HG03135 (cell line): ENCODE results near the gene RNF38.
"Not testable (repeated sequence)": the region's sequence is repeated elsewhere in the genome, so short reads cannot be mapped to it uniquely, and the experiment has no call there.

Experiments used
- ATAC-seq: cut with Tn5 transposase; IDR thresholded peaks from one replicate; pipeline ENCODE4 v1.9.1; 2021; ENCODE audit warnings: mild to moderate bottlenecking, moderate library complexity; ENCODE audit not compliant: unreplicated experiment

RNF38 gene

DNA sequence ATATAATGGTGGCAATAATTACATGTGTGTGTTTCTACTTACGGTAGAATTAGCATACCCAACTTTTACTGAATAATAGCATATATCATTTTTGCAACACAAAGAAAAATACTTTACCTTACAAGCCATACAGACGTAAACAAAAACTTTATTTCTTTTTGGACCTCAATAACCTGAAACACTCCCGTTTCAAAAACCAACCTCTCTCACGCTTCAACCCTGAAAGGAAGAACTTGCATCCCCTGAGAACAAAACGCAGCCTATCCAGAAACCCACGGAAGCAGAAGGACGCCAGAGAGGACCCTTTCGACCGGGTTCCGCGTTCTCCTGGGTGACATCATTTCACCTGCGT lies at the start of gene RNF38:
TSS of gene RNF38 (minus strand) at position 290 of the 352 bp plus-strand sequence. CDS start at position 129, 161 bp downstream.
- ATAC-seq, result no peak

DNA sequence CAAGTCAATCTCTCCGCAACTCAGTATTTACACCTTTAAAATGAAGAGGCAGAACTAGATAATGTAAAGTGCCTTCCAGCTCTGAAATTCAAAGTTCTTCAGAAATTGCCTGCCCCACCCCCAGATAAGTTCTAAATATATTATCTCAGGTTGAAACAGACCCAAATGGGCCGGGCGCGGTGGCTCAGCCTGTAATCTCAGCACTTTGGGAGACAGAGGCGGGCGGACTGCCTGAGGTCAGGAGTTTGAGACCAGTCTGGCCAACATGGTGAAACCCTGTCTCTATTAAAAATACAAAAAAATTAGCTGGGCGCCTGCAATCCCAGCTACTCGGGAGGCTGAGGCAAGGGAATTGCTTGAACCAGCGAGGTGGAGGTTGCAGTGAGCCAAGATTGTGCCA lies 48.5 kb upstream of the RNF38 start:
- ATAC-seq, result not testable (repeated sequence)

DNA sequence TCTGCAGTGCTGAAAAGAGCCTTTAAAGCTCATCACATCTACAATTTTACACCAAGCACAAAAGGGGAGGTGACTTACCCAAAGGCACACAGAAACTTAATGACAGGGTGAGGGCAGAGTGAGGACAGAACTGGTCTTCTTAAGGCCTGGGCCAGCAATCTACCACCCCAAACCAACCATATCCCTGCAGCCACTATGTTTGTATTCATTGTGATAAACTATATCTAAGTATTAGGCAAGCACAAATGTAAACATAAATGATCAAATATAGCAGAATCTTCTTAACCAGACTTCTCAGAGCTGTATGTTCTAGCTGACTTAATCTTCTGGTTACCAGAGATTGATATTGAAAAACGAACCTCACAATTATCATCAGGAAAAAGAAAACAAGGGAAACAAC lies 47.9 kb upstream of the RNF38 start:
- ATAC-seq, result no peak

DNA sequence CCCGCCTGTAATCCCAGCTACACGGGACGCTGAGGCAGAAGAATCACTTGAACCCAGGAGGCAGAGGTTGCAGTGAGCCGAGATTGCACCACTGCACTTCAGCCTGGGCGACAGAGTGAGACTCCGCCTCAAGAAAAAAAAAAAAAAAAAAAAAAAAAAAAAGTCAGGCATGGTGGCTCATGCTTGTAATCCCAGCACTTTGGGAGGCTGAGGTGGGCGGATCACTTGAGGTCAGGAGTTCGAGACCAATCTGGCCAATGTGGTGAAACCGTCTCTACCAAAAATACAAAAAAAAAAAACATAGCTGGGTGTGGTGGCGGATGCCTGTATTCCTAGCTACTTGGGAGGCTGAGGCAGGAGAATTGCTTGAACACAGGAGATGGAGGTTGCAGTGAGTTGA lies 46.6 kb upstream of the RNF38 start:
- ATAC-seq, result not testable (repeated sequence)

DNA sequence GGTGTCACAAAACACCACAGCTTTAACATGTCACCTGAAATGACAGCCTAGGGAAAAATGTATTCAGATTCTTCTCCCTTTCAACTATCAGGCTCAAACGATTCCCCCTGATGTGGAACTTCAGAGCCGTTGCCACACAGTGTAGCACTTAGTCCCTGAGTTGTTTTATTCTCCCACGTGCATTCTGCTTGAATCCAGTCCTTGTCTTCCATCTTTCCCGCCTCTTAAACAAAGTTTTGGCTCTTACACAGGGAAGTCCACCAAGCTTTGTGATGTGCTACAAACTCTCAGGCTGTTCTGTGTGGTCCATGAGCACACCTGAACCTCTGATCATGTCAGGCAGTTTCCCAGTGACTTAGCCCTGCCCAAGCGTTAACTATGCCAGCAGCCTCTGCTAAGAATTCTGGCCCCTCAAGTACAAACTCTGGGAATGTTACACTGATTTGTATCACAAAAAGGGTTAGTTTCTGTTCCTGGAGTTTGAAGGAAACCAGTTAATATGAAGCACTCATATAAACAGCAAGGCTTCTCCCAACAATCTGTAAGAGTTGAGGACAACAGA lies 45.8 kb upstream of the RNF38 start:
- ATAC-seq, result no peak

DNA sequence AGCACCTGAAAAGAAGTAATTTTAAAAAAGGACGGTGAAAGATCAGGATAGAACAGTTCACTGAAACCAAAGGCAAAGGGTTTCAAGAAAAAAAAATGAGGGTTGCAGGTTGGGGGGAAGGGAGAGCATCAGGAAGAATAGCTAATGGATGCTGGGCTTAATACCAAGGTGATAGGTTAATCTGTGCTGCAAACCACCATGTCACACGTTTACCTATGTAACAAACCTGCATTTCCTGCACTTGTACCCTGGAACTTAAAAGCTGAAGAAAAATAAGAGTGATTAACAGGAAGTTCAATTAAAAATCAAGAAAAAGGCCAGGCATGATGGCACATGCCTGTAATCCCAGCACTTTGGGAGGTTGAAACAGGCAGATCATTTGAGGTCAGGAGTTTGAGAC lies 44.1 kb upstream of the RNF38 start:
- ATAC-seq, result no peak

DNA sequence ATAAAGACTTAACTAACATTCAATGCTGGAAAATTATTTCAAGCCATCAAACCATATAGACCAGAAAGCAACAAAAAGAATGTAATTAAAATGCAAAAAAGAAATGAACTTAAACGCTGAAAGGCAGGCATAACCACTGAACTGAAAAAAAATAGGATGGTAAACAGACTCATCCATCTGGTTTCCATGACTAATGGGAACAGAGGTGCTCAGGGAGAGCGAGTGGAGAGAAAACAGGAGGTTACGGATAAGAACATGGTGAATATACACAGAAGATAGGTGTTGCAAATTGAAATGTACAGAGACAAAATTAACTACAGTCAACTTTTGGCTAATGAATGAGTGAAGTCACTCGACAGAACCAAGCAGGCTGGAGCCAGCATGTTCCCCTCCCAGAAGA lies 43.5 kb upstream of the RNF38 start:
- ATAC-seq, result no peak

DNA sequence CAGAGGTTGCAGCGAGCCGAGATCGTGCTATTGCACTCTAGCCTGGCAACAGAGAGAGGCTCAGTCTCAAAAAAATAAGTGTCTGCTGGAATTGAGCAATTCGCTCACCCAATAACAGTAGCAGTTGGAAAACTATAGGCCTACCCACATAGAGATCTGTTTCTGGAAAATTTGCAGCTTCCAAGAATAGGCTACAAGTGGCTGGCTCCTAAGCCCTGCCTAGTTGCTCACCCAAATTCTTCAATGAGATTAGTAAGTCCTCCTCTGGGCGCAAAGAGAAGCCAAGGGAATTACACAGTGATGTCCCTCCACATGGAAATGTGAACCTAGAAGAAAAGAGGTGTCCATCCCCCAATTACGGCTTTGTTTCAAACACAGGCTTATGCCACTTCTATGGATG lies 42.6 kb upstream of the RNF38 start:
- ATAC-seq, result no peak

DNA sequence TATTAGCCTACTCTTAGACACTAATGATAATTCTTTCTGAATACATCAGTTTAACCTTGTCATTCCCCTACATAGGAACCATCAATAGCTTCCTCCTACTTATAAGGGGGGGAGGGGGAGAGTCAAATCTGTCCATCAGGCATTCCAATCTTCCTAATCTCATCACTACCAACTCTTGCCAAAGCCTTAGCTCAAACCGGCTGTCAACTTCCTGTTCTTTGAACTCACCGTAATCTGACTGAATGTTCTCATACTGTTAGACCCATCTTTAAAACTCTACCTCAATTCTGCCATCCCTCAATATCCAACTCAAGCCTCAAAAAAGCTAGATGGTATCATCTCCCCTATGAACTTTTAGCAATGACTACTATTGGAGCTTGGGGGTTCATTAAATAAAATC lies 41.9 kb upstream of the RNF38 start:
- no peak for ATAC-seq

DNA sequence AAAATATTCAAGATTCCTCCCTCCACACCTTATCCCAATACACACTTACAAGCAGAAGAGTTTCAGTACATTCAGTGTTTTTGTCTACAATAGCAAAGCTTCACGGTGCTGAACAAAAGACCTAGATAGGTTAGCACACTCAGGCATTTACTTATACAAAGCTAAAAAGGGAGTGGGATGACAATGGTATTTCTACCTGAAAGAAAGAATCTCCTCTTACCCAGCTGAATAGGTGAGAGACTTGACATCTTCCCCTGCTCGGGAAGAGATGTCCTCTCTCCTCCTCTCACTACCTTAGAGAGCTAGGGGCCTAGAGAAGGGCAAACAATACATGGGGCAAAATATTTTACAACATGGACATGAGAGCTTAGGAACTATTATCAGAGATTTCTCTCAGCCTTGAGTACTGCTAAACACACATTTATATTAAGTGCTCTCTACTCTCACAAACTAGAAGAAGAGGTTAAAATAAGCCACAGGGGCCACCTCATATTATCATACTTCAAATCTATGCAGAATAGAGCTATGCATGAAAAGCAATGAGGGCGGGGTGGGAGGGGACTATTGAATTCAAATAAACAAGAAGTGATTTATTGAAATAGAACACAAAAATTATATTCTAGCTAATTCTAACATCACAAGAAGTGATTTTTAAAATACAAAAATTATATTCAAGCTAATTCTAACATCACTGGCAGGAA lies 38.6 kb upstream of the RNF38 start:
- ATAC-seq, result no peak

DNA sequence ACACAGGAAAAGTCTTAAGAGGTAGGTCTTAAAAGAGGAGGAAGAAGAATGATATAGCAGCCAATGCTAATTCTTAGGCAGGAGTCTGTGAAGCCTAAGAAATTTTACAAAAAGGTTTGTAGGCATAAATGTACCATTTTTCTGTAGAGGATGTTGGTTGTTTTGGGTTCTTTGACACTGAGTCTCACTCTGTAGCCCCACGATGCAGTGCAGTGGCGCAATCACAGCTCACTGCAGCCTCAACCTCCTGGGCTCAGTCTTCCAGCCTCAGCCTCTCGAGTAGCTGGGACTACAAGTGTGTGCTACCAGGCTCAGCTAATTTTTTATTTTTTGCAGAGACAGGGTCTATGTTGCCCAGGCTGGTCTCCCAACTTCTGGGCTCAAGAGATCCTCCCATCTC lies 37.7 kb upstream of the RNF38 start:
- no peak for ATAC-seq

DNA sequence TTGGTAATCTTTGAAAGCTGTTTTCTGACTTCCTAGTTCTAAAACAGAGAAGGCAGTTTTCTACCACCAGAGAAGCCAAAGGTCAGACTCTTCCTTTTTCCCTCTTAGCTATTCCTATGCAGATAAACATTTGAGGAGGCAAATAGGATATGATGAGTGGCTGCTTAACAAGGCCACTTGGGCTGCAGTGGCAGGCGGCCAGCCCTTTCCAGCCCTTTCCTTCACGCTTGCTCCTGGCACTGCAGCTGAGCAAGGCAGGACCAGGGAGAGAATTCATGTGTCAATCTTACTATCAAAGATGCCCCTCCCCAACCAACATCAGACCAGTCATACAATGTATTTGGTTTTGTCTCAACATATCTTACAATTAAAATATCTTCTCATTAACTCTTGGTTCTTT lies 36.8 kb upstream of the RNF38 start:
- no peak for ATAC-seq

DNA sequence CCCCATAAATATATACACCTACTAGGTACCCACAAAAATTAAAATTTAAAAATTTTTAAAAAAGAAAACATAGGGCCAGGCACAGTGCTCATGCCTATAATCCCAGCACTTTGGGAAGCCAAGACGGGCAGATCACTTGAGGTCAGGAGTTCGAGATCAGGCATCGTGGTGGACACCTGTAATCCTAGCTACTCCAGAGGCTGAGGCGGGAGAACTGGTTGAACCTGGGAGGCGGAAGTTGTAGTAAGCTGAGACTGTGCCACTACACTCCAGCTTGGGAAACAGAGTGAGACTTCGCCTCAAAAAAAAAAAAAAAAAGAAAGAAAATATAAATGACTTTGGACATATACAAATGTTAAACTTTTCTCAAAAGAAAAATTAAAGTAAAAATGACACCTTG lies 33.3 kb upstream of the RNF38 start:
- ATAC-seq, result no peak

DNA sequence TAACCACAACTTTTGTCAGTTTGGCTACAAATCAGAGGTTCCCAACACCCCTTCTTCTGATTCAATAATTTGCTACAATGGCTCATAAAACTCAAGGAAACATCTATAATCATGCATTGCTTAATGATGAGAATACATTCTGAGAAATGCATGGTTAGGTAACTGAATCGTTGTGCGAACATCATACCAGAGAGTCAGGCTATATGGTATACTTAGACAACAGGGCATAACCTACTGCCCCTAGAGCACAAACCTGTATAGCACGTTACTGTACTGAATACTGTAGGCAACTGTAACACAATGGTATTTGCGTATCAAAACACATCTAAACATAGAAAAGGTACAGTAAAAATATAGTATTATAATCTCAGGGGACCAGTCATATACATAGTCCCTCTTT lies 31.0 kb upstream of the RNF38 start:
- ATAC-seq, result no peak

DNA sequence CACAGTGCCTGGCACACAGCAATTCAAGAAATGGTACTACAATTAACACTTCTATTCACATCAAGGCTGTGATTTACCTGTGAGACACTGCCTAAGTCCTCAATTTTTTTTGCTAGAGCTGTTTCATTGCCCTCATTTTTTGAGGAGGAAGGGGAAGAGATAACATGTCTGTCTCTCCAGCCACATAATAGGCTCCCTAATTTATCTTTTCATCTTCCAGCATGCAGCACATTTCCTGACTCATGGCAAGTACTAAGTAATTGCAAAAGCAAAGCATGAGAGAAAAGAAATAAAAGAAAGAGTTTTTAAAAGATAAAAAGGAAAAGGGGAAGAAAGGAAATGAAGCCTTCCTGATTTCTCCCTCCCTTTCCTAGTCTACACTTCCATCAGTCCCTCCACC lies 26.9 kb upstream of the RNF38 start:
- no peak for ATAC-seq

DNA sequence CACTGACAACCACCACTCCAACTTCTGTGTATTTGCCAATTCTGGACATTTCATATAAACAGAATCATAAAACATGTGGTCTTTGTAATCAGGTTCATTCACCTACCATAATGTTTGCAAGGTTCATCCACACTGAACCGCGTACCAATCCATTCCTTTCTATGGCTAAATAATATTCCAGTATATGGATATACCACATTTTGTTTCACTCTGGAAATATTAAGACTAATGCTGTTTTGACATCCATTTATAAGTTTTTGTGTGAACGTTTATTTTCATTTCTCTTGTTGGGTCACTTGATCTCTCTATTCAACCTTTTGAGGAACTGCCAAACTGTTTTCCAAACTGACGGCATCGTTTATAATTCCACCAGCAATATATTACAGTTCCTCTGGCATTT lies 26.3 kb upstream of the RNF38 start:
- ATAC-seq, result no peak

DNA sequence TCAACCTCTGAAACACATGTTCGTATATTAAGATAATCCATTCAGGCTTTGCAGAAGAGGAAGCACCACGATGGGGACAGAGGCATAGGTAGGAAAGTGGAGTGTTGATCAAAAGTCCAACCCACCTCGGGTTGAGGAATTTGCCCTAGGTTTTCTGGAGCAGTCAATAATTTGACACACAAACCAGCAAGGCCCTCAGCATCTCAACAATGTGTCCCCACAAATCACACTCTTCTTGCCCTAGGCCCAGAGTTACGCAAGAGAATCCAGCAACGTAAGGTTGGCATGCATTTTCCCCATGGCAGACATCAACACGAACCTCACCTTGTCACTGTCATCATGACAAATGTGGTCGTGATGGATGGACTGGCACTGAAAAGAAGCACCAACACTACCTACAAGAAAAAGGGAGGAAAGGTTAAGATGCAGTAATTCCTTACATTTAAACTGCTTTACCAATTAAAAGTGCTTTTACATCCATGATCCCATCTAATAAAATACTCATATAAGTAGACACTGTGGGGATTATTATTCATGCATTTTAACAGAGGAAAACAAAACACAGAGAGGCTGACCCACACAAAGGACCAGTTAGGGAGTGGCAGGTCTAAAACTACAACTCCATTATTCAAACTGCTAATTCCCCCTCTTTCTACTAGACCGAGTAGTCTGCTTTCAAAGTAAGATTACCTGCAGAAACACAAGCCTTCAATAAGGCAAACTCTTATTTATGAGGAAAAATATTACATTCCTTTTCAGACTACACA lies 24.4 kb upstream of the RNF38 start:
- no peak for ATAC-seq

DNA sequence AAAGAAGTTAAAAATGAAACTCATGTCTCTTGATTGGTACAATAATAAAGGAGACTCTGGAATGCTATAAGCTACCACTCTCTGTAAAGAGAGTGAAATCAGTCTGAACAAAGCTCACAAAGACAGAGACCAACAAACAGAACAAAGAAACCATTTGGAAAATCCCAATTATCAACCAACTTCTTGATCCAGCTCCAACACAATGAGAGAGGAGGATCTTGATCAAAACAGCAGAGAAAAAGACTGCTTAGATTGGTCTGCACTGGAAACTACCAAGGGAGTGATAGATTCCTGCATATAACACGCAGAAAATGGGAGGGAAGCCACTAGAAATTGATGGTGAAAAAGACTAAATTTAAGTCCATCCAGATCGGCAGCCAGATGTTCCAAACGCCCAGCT lies 23.1 kb upstream of the RNF38 start:
- ATAC-seq, result no peak

DNA sequence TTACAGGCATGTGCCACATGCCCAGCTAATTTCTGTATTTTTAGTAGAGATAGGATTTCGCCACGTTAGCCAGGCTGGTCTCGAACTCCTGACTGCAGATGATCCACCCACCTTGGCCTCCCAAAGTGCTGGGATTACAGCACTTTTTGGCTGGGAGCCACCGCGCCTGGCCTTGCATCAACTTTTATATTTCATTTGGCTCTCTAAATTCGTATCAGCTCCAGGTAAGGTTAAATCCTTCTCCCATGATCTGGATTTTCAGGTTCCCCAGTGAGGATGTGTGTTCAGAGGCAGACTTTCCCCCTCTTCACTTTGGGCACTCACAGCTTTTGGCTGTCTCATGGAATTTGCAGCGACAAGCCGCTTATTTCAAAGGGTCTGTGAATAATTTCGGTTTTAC lies 16.8 kb upstream of the RNF38 start:
- ATAC-seq, result no peak

DNA sequence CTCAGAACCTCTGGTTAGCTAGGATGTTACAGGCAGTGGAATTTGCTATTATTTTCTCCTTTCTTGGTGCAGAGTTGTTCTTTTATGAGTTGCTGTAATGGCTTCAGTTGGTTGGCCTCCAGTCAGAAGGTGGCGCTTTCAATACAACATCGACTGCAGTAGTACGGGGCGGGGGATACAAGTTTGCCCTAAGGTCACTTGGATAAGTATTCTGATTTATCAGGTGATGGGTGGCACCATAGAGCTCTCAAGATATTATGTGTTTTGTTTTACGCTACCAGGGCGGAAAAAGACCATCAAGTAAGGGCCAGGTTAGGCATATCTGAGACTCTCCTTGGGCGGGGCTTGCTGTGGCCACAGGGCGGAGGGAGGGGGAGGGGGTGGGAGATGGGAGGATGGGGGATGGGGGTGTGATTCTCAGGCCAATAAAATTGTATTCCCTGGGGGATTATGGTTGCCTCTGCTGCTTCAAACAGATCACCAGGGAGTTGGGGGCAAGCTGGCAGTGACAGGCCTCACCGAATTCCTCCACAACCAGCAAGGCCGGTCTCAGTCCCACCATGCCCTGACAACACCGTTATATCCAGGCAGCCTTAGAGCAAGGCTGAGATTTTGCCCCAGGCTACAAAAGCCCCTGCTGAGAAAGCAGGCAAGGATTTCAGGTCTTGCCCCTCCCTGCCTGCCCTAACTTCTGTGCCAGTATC lies 15.9 kb upstream of the RNF38 start:
- ATAC-seq, result no peak

DNA sequence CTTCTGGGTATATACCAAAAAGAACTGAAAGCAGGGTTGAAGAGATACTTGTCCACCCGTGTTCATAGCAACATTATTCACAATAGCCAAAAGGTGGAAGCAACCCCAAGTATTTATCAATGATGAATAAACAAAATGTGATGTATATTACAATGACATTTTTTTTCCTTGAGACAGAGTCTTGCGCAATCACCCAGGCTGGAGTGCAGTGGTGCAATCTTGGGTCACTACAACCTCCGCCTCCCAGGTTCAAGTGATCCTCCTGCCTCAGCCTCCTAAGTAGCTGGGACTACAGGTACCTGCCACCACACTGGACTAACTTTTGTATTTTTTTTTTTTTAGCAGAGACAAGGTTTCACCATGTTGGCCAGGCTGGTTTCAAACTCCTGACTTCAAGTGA lies 11.3 kb upstream of the RNF38 start:
- ATAC-seq, result not testable (repeated sequence)

DNA sequence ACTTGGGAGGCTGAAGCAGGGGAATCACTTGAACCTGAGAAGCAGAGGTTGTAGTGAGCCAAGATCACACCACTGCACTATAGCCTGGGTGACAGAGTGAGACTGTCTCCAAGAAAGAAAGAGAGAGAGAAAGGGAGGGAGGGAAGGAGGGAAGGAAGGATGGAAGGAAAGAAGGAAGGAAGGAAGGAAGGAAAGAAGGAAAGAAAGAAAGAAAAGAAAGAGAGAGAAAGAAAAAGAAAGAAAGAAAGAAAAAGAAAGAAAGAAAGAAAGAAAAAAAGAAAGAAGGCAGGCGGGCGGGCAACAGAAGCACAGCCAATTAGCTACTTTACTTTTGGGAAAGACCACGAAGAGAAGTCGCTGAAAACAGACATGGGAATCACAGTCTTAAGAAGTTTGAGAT lies 9.0 kb upstream of the RNF38 start:
- ATAC-seq, result not testable (repeated sequence)
